ENCODE data around the gene POP4.
"Not testable (repeated sequence)": the region's sequence is repeated elsewhere in the genome, so short reads cannot be mapped to it uniquely, and the experiment has no call there.

The POP4 gene

GRCh38 chr19:29612801-29613595 lies 6.9 kb downstream of the POP4 start:
- no peak for DNase-seq

GRCh38 chr19:29614046-29614445 lies 8.0 kb downstream of the POP4 start:
- no peak for DNase-seq

DNA sequence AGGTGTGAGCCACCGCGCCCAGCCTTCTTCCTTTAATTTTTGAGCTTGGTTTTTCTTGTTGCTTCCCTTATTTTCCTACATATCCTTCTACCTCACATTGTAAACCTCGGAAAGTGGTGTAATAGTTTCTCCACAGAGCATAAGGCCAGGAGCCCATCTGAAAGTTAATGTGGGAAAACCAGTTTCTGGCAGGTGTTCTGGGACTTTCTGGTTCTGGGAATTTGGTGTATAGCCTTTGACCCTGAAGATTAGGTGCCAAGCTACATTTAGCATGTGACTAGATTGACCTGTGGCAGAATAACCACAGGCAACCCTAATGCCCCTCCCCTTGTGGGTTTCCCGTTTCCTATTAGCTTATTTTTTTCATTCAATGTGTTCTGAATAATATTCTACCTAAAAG lies 8.7 kb downstream of the POP4 start:
- no peak for DNase-seq

DNA sequence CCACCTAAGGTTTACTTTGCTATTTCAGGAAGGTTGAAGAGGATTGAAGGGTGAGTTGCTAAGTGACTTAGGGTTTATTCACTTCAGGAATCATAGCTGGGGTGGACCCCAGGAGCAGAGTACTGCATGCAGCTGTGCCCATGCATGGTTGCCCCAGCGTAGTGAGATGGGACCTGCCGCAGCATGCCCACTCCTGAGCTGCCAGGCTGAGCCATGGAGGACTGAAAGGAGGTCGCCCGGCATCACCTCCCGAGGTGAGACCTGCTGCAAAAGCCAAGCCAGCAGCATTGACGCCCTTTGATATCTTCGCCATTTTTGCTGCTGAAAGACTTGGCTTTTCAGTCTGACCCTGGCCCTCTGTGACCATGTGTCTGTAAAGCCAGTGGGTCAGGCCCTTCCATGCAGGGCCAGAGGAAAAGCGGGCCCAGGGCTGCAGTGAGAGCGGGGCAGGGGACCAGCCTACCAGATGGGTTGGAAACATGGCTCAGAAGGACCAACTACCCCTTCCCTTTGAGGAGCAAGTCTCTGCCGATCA lies 9.9 kb downstream of the POP4 start:
- no peak for DNase-seq

DNA sequence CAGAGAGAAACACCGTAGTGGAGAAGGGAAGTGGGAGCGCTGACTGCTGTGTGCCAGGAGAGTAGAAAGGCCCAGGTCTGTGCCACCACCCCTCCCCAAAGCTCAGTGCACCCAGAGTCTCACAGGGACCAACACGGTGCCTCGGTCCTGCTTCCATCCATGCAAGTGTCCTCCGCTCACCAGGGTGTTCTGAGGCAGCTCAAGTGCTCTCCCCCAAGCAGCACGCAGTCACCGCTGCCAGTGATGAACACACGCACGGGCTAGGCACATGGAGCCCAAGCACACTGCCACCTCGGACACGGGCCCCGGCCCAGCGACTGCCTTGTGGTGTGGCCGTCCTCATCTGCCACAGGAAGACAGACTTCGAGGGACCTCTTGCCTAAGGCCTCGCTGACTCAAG lies 10.5 kb downstream of the POP4 start:
- DNase-seq, result no peak

GRCh38 chr19:29617366-29618266 lies 11.5 kb downstream of the POP4 start:
- no peak for DNase-seq

DNA sequence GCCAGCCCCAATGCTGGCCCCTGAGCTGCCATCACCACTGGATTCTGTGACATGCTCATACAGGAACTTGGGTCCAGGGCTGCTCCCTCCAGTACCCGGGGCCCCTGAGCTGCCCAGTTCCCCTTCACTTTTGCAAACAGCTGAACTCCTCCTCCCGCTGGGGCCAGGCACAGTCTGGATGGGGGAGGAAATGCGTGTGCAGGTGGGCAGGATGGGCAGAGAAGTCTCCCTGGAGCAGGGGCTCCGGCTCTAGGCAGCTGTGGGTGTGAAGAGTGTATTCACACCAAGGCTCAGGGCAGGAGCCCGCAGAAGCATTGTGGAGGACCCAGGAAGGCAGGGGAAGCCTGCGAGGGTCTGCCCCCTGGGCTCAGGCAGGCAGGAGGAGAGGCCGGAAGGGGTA lies 12.4 kb downstream of the POP4 start:
- DNase-seq, result no peak

- no peak for DNase-seq
These were observed 12.8 kb downstream of the POP4 start for GRCh38 chr19:29618871-29619270.

GRCh38 chr19:29620931-29621351 lies 14.9 kb downstream of the POP4 start:
- DNase-seq, result peak in 1 of 2 experiments; percentile 21

DNA sequence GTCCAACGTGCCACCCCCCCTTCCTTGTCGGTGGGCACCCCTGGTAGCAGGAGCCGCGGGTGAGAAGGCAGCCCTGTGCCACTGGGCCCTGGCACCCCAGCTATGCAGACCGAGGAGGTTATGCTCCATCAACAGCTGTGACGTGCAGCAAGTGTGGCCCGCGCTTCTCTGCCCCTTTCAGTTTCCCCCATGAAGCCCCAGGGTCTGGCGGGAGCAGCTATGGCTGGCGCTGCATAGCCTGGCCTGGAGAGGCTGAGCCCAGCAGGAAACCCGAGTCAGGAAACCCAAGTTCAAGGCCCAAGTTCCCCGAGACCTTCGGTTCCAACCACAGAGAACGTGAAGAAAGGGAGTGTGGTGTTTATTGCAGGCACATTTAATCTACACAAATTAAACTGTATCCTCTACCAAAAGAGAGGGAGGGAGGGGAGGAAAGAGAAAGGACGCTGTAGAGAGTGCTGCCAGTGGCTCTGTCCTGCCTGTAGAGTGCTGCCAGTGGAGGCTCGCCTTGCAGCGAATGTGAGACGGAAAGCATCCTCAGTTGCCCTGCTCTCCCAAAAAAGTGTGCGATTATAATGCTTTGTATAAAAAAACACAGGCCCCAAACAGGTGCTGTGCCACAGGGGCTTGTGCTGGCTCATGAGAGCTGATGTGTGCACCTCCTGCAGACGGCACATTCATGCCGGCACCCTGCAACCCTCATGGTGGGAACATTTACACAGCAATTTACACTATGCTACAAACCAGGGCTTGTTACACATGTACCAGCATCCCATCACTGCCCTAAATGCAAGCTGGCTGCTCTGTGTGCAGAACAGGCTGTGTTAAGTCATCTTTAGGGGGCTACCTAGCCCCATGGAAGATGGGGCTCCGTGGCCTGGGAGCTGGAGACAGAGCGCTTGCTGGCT lies 16.3 kb downstream of the POP4 start:
- DNase-seq, result no peak

GRCh38 chr19:29623726-29624488 lies 17.8 kb downstream of the POP4 start:
- no peak for DNase-seq

DNA sequence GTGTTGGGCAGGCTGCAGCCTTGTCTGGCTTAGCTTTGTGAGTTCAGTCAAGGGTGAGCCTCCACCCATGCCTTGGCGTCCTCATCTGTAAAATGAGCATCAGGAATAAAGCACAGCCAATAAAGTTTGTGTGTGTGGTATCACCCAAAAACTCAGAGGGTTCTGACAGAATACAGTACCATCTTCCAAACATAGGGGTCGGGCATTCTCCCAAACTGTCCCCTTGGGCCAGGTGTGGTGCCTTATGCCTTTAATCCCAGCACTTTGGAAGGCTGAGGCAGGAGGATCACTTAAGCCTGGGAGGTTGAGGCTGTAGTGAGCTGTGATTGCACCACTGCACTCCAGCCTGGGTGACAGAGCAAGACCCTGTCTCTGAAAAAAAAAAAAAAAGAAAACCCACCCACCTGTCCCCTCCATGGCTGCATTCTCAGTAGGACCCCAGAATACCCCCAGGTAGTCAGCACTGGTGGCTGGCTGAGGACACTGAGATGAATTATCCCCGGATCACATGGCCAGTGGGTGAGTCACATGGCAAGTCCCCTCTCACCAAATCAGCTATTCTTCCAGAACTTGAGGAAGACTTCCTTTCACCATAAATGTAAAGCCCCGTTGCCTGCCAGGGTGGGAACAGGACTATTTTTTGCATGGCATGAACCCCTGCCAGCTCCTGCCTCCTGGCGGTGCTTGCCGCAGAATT lies 18.6 kb downstream of the POP4 start:
- no peak for DNase-seq

- no peak for DNase-seq
These were observed 19.1 kb downstream of the POP4 start for GRCh38 chr19:29625186-29625651.

- no peak for DNase-seq
These were observed 20.3 kb downstream of the POP4 start for GRCh38 chr19:29626386-29626785.

DNA sequence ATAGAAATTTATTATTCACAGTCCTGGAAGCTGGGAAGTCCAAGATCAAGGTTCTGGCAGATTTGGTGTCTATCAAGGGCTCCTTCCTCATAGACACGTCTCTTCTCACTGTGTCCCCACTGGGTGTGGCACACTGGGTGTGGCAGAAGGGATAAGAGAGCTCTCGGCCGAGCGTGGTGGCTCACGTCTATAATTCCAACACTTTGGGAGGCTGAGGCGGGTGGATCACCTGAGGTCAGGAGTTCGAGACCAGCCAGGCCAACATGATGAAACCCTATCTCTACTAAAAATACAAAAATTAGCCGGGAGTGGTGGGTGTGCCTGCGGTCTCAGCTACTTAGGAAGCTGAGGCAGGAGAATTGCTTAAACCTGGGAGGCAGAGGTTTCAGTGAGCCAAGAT lies 20.7 kb downstream of the POP4 start:
- DNase-seq, result not testable (repeated sequence)

DNA sequence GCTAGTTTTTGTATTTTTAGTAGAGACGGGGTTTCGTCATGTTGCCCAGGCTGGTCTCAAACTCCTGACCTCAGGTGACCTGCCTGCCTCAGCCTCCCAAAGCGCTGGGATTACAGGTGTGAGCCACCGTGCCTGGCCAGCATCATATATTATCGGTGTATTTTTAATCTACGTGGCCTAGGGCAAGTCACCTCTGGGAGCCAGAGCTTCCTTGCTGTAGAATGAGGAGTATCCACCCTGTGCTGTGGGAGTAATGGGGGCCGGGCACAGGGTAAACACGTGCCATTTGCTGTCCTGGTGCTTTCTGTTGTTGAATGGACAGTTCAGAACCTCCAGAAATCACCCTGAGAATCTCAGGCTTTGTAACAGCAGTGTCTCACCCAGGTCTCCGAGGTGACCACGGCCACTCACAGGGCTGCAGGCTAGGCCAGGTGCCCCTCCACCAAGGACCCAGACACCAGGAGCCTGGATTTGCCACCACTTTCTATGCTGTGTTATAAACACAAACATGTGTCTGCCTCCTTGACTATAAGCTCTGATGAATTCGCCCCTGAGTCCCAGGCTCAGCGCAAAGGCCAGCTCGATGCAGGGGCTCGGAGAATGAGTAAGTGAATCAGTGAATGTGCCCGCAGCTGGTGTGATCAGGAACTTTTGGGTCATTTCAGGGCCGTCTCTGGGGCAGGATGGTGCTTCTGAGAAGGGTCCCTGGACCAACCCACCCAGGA lies 22.7 kb downstream of the POP4 start:
- no peak for DNase-seq

- no peak for DNase-seq
These were observed 23.9 kb downstream of the POP4 start for GRCh38 chr19:29629836-29630534.

- DNase-seq, result no peak
These were observed 24.6 kb downstream of the POP4 start for GRCh38 chr19:29630655-29631054.

- DNase-seq, result no peak
These were observed 25.4 kb downstream of the POP4 start for GRCh38 chr19:29631450-29631849.

- no peak for DNase-seq
These were observed 27.9 kb downstream of the POP4 start for GRCh38 chr19:29634002-29634401.

Data from activated CD4-positive, alpha-beta T cell treated with anti-CD3 and anti-CD28 coated beads, Interleukin-2, amount 50 U/mL, for 4 hours (primary cell).